SU-DHL-6 (cell line): ENCODE data around the gene AMOTL1.

Experiments used
- H2AFZ ChIP-seq: fragments of 200-600 bp; sonication (generic); 2 replicates; pipeline ENCODE4 v1.6.1; 2014; ENCODE audit warnings: low read depth, mild to moderate bottlenecking, moderate library complexity, mixed read lengths, antibody characterized with exemption, low read length; ENCODE audit not compliant: severe bottlenecking
- H3F3A ChIP-seq: fragments of 200-600 bp; shearing (Covaris generic); 2 replicates; pipeline ENCODE4 v1.6.0; 2016; ENCODE audit warnings: antibody characterized with exemption, mild to moderate bottlenecking; ENCODE audit not compliant: insufficient read depth
- H3K27ac ChIP-seq: fragments of 200-600 bp; sonication (generic); 2 replicates; pipeline ENCODE4 v1.5.1; 2016; ENCODE audit warnings: low read depth, mild to moderate bottlenecking, low read length, moderate library complexity, mixed read lengths
- H3K27me3 ChIP-seq: fragments of 200-600 bp; sonication (generic), shearing (Covaris generic); 2 replicates; pipeline ENCODE4 v1.6.0; 2014; ENCODE audit warnings: mild to moderate bottlenecking, low read length
- H3K36me3 ChIP-seq: fragments of 200-600 bp; sonication (generic); 2 replicates; pipeline ENCODE4 v1.6.1; 2014; ENCODE audit warnings: mild to moderate bottlenecking, low read length, mixed read lengths
- H3K4me2 ChIP-seq: fragments of 300-600, 200-600 bp; shearing (Covaris generic), sonication (generic); 2 replicates; pipeline ENCODE4 v1.6.0; 2014; ENCODE audit warnings: low read length, low read depth, mild to moderate bottlenecking; ENCODE audit not compliant: poor library complexity, severe bottlenecking
- H3K4me3 ChIP-seq: fragments of 200-600 bp; sonication (generic); 2 replicates; pipeline ENCODE4 v1.5.1; 2014; ENCODE audit warnings: antibody characterized with exemption, low read length, mild to moderate bottlenecking, mixed read lengths; ENCODE audit not compliant: insufficient read depth, poor library complexity, severe bottlenecking
- H3K79me2 ChIP-seq: fragments of 200-600 bp; sonication (generic); 2 replicates; pipeline ENCODE4 v1.6.1; 2014; ENCODE audit warnings: mild to moderate bottlenecking, low read length, moderate library complexity; ENCODE audit not compliant: insufficient read depth
- H3K9ac ChIP-seq: fragments of 200-600 bp; sonication (generic); 2 replicates; pipeline ENCODE4 v1.7.0; 2014; ENCODE audit warnings: mild to moderate bottlenecking, low read length
- H3K9me2 ChIP-seq: fragments of 200-600 bp; sonication (generic); replicated peaks from 2 replicates; pipeline ENCODE4 v1.6.1; 2014; ENCODE audit warnings: low read length; ENCODE audit not compliant: insufficient read depth
- H3K9me3 ChIP-seq: fragments of 200-600 bp; sonication (generic); 2 replicates; pipeline ENCODE4 v1.6.1; 2014; ENCODE audit warnings: low read length, mixed read lengths; ENCODE audit not compliant: insufficient read depth
- H4K20me1 ChIP-seq: fragments of 200-600 bp; sonication (generic); 2 replicates; pipeline ENCODE4 v1.6.1; 2014; ENCODE audit warnings: low read depth, mild to moderate bottlenecking, antibody characterized with exemption, low read length, moderate library complexity, mixed read lengths
- CTCF ChIP-seq: fragments of 200-600 bp; sonication (generic); IDR thresholded peaks from one replicate; pipeline ENCODE4 v1.5.1; 2017; ENCODE audit warnings: antibody characterized with exemption, mild to moderate bottlenecking, low read length, moderate library complexity; ENCODE audit not compliant: insufficient read depth, poor library complexity, severe bottlenecking
- EZH2phosphoT487 ChIP-seq: fragments of 200-600 bp; sonication (generic), shearing (Covaris generic); conservative IDR thresholded peaks from 2 replicates; pipeline ENCODE4 v1.6.1; 2018; ENCODE audit warnings: mild to moderate bottlenecking, antibody characterized with exemption, low read length, moderate library complexity, mixed read lengths

Gene AMOTL1

DNA sequence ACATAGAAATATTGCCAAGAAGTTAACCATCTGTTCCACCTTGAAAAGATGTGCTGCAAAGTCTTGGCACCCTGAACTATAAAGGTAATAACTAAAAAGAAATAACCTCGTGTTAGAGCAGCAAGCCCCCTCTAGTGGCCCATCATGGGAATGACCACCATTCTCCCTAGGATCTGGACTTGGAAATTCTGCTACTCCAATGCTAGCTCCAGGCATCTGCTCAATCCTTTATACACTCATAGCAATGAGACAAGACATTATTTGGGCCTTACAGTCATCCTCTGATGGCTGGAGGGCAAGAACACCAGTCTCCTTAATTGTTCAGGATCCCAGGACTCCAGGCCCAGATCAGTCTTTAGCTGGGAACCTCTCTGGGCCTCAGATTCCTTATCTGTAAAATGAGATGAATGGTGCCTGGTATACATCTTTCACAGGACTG is 129.2 kb downstream of the AMOTL1 start:
- Histone ChIP-seq H3K27ac (no peak overlapping the region), H3F3A (no peaks in the 10 kb centered on the region), H3K9ac (no peak overlapping the region), H3K27me3 (no peaks in the 10 kb centered on the region), H3K4me2 (no peak overlapping the region), H2AFZ (no peak overlapping the region), H4K20me1 (no peaks in the 10 kb centered on the region), H3K9me3 (no peaks in the 10 kb centered on the region), H3K4me3 (no peak overlapping the region), H3K36me3 (no peaks in the 10 kb centered on the region), H3K9me2 (no peaks in the 10 kb centered on the region), H3K79me2 (no peaks in the 10 kb centered on the region)
- TF ChIP-seq EZH2phosphoT487 (no peak), CTCF (peak; percentile 77)

- Histone ChIP-seq H3F3A (no peaks in the 10 kb centered on the region), H2AFZ (no peak overlapping the region), H3K79me2 (no peaks in the 10 kb centered on the region), H3K9me2 (no peaks in the 10 kb centered on the region), H3K4me2 (no peak overlapping the region), H3K27me3 (no peaks in the 10 kb centered on the region), H3K9me3 (no peaks in the 10 kb centered on the region), H3K36me3 (no peaks in the 10 kb centered on the region), H3K27ac (no peak overlapping the region), H3K9ac (no peak overlapping the region), H4K20me1 (no peaks in the 10 kb centered on the region), H3K4me3 (no peak overlapping the region)
- TF ChIP-seq EZH2phosphoT487 = no peak
- TF ChIP-seq CTCF = no peak
Observed at GRCh38 chr11:94907226-94907625, 139.1 kb downstream of the AMOTL1 start.

DNA sequence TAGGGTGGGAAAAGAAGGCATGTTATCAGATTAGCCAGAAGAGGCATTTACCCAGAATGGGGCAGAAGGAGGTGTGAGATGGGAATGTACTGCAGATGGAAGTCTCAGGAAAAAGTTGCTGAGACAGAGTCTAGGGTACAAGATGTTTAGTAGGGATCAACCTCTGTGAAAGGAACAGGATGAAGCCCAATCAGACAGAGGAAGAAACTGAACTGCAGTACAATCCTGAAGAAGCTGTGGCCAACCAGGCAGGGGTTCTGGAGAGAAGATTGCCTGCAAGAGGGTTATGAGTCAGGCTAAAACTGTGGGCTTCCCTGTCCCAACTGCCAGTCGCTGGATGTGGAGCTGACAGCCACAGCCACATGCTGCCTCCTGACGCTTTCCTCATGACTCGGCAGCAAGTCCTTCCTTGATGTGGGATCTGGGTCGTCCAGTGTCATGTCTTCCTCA is 141.2 kb downstream of the AMOTL1 start:
- H3K27me3 ChIP-seq = no peaks in the 10 kb centered on the region
- H3K4me2 ChIP-seq = no peak overlapping the region
- TF ChIP-seq EZH2phosphoT487 (no peak), CTCF (no peak)
- H3F3A ChIP-seq = no peaks in the 10 kb centered on the region
- no peaks in the 10 kb centered on the region for H3K9me3 ChIP-seq
- no peaks in the 10 kb centered on the region for H3K9me2 ChIP-seq
- H3K27ac ChIP-seq = no peak overlapping the region
- H2AFZ ChIP-seq = no peak overlapping the region
- H4K20me1 ChIP-seq = no peaks in the 10 kb centered on the region
- no peaks in the 10 kb centered on the region for H3K36me3 ChIP-seq
- no peak overlapping the region for H3K4me3 ChIP-seq
- no peaks in the 10 kb centered on the region for H3K79me2 ChIP-seq
- H3K9ac ChIP-seq = no peak overlapping the region
